PFSK-1 (cell line): ENCODE measurements around the gene GAL3ST2.

Experiments
- FOXP2 ChIP-seq: optimal IDR thresholded peaks from 2 replicates; pipeline ENCODE3; 2011; ENCODE audit warnings: borderline replicate concordance, control low read depth, inconsistent platforms; ENCODE audit not compliant: insufficient read depth; ENCODE audit errors: extremely low read length, extremely low read depth
- POLR2AphosphoS5 ChIP-seq: IDR thresholded peaks from 2 replicates; pipeline ENCODE4 v1.6.1; 2012; ENCODE audit warnings: low read depth, mild to moderate bottlenecking, control low read depth, low read length, moderate library complexity
- REST ChIP-seq, 2 experiments: IDR thresholded peaks; 2 replicates each; pipeline versions ENCODE4 v1.6.1 to v1.8.0; 2011 to 2012; ENCODE audit warnings: low read depth in 2 of 2, low read length in 2 of 2, control low read depth in 1 of 2, inconsistent platforms in 1 of 2, mild to moderate bottlenecking in 1 of 2, moderate library complexity in 1 of 2; ENCODE audit not compliant: insufficient read depth in 1 of 2
- SIN3A ChIP-seq: IDR thresholded peaks from 2 replicates; pipeline ENCODE4 v1.6.1; 2012; ENCODE audit warnings: mild to moderate bottlenecking, low read length, moderate library complexity, borderline replicate concordance; ENCODE audit not compliant: insufficient read depth
- TAF1 ChIP-seq: IDR thresholded peaks from 2 replicates; pipeline ENCODE4 v1.6.1; 2012; ENCODE audit warnings: low read length, control low read depth, borderline replicate concordance; ENCODE audit not compliant: insufficient read depth

The GAL3ST2 gene

GRCh38 chr2:241808051-241808720, 31.6 kb downstream of the GAL3ST2 start:
- TF ChIP-seq FOXP2 (no peak), REST (IDR thresholded peaks at IDR 0.05; ENCODE audit: insufficient read depth in 1 of 2, low read depth in 2 of 2, low read length in 2 of 2) (no peak), TAF1 (no peak), SIN3A (no peak), POLR2AphosphoS5 (no peak)

GRCh38 chr2:241808721-241809382, 32.2 kb downstream of the GAL3ST2 start, which contains the start of gene NEU4:
Gene NEU4 (plus strand): TSS chr2:241809193. CDS start chr2:241814485, 5,292 bp downstream.
- TF ChIP-seq SIN3A = no peak
- no peak for TF ChIP-seq TAF1
- no peak for TF ChIP-seq POLR2AphosphoS5
- TF ChIP-seq REST (IDR thresholded peaks at IDR 0.05; ENCODE audit: insufficient read depth in 1 of 2, low read depth in 2 of 2, low read length in 2 of 2) = no peak
- no peak for TF ChIP-seq FOXP2

GRCh38 chr2:241809383-241810306, 33.0 kb downstream of the GAL3ST2 start:
- TF ChIP-seq SIN3A (no peak), TAF1 (no peak), POLR2AphosphoS5 (no peak), REST (IDR thresholded peaks at IDR 0.05; ENCODE audit: insufficient read depth in 1 of 2, low read depth in 2 of 2, low read length in 2 of 2) (no peak), FOXP2 (no peak)

GRCh38 chr2:241810307-241811200, 33.9 kb downstream of the GAL3ST2 start:
- TF ChIP-seq TAF1 = no peak
